PFSK-1 (cell line): ENCODE data around the gene CHTF8.

ENCODE experiments used
- FOXP2 ChIP-seq: optimal IDR thresholded peaks from 2 replicates; pipeline ENCODE3; 2011; ENCODE audit warnings: borderline replicate concordance, control low read depth, inconsistent platforms; ENCODE audit not compliant: insufficient read depth; ENCODE audit errors: extremely low read length, extremely low read depth
- POLR2AphosphoS5 ChIP-seq: IDR thresholded peaks from 2 replicates; pipeline ENCODE4 v1.6.1; 2012; ENCODE audit warnings: low read depth, mild to moderate bottlenecking, control low read depth, low read length, moderate library complexity
- SIN3A ChIP-seq: IDR thresholded peaks from 2 replicates; pipeline ENCODE4 v1.6.1; 2012; ENCODE audit warnings: mild to moderate bottlenecking, low read length, moderate library complexity, borderline replicate concordance; ENCODE audit not compliant: insufficient read depth
- TAF1 ChIP-seq: IDR thresholded peaks from 2 replicates; pipeline ENCODE4 v1.6.1; 2012; ENCODE audit warnings: low read length, control low read depth, borderline replicate concordance; ENCODE audit not compliant: insufficient read depth
- TF ChIP-seq, protein P1 (sequence below), 2 experiments: IDR thresholded peaks; 2 replicates each; pipeline versions ENCODE4 v1.6.1 to v1.8.0; 2011 to 2012; ENCODE audit warnings: low read depth in 2 of 2, low read length in 2 of 2, control low read depth in 1 of 2, inconsistent platforms in 1 of 2, mild to moderate bottlenecking in 1 of 2, moderate library complexity in 1 of 2; ENCODE audit not compliant: insufficient read depth in 1 of 2

CHTF8 gene

DNA sequence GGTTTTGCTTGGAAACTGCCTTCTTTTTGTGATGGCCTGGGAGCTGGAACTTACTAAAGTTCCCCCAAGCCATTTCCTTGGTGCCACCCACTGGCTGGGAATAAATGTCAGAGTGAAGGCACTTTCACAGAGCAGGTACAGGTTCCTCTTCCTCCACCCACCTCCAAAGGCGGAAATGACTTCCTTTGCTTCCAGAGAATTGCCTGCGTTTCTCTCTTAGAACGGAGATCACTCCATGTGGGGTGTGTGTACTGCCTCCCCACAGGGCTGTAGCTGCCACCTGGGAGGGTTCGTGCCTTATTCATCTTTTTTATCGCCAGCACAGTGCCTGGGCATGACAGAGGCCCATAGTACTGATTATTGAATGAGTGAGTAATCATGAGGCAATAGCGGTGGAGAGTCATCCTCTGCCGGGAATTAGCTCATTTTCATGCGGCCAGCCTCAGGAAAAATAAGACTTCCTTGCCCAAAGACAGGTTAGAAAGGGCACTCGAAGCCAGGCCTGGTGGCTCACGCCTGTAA is 59.1 kb downstream of the CHTF8 start:
- TF ChIP-seq SIN3A (no peak), POLR2AphosphoS5 (no peak), FOXP2 (no peak), TAF1 (no peak)
- TF ChIP-seq, protein P1, sequence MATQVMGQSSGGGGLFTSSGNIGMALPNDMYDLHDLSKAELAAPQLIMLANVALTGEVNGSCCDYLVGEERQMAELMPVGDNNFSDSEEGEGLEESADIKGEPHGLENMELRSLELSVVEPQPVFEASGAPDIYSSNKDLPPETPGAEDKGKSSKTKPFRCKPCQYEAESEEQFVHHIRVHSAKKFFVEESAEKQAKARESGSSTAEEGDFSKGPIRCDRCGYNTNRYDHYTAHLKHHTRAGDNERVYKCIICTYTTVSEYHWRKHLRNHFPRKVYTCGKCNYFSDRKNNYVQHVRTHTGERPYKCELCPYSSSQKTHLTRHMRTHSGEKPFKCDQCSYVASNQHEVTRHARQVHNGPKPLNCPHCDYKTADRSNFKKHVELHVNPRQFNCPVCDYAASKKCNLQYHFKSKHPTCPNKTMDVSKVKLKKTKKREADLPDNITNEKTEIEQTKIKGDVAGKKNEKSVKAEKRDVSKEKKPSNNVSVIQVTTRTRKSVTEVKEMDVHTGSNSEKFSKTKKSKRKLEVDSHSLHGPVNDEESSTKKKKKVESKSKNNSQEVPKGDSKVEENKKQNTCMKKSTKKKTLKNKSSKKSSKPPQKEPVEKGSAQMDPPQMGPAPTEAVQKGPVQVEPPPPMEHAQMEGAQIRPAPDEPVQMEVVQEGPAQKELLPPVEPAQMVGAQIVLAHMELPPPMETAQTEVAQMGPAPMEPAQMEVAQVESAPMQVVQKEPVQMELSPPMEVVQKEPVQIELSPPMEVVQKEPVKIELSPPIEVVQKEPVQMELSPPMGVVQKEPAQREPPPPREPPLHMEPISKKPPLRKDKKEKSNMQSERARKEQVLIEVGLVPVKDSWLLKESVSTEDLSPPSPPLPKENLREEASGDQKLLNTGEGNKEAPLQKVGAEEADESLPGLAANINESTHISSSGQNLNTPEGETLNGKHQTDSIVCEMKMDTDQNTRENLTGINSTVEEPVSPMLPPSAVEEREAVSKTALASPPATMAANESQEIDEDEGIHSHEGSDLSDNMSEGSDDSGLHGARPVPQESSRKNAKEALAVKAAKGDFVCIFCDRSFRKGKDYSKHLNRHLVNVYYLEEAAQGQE (IDR thresholded peaks at IDR 0.05; ENCODE audit: insufficient read depth in 1 of 2, low read depth in 2 of 2, low read length in 2 of 2) = no peak

DNA sequence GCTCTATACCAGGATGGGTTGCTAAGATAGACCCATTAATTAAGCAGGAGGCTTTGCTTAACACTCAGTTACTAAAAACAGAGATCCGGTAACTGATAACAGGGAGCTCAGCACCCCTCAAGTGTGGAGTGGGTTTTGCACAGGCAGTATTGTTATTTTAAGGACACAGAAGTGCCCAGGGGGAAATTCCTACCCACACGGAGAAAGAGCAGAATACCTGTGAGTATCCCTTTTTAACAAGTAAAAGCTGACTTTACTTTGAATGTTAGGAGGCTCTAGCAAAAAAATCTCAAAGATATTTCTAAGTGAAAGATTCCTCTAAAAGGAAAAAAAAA is 59.8 kb downstream of the CHTF8 start:
- TF ChIP-seq POLR2AphosphoS5 (no peak), FOXP2 (no peak)
- TF ChIP-seq, protein P1 (IDR thresholded peaks at IDR 0.05; ENCODE audit: insufficient read depth in 1 of 2, low read depth in 2 of 2, low read length in 2 of 2) = no peak

DNA sequence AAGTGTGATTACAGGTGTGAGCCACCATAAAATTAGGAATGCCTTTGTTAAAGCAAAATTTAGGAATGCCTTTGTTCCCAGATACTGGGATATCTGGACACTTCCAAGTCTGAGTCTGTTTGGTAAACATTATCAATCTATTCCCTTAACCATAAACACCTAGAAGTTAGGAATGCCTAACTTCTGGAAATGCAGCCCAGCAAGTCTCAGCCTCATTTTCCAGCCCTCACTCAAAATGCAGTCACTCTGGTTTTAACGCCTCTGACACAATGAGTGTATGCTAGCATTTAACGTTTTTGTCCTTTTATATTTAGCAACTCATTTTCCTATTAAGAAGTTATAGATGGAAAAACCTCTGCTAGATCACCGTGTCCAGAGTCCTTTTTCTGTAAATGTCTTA is 61.4 kb downstream of the CHTF8 start:
- TF ChIP-seq, protein P1 (IDR thresholded peaks at IDR 0.05; ENCODE audit: insufficient read depth in 1 of 2, low read depth in 2 of 2, low read length in 2 of 2) = no peak

DNA sequence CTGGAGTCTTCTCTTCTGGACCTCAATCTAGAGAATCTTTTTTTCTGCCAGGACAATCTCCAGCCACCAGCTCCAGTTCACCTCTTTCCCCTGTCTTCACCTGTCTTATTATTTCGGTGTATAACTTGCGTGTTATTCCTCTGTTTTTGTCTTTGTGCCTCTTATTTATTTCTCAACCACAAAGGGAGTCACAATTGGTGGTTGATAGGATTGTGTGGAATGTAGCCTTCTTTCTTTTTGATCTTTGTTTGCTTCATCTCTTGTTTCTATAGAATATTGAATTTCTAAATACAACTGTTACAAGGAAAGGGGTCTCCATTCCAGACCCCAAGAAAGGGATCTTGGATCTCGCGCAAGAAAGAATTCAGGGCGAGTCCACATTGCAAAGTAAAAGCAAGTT is 62.9 kb downstream of the CHTF8 start:
- no peak for TF ChIP-seq SIN3A
- TF ChIP-seq POLR2AphosphoS5 = no peak
- no peak for TF ChIP-seq FOXP2
- TF ChIP-seq, protein P1 (IDR thresholded peaks at IDR 0.05; ENCODE audit: insufficient read depth in 1 of 2, low read depth in 2 of 2, low read length in 2 of 2) = no peak
- no peak for TF ChIP-seq TAF1
